Neural cell (in vitro differentiated cells): ENCODE results near the gene CPNE1. TPM values are rescaled to one million over a fixed set of nuclear protein-coding genes. Genes with fewer than 3 reads are reported as not detected.

Experiments used
- H2AFZ ChIP-seq: fragments of 200-600, 300-800 bp; sonication (generic), shearing (Covaris generic); 2 replicates; pipeline ENCODE4 v1.6.0; 2014; ENCODE audit warnings: low read depth, mild to moderate bottlenecking, antibody characterized with exemption, low read length, moderate library complexity
- H3F3A ChIP-seq: fragments of 200-600 bp; shearing (Covaris generic); 2 replicates; pipeline ENCODE4 v1.6.1; 2016; ENCODE audit warnings: mild to moderate bottlenecking, moderate library complexity, mixed read lengths, antibody characterized with exemption, low read length; ENCODE audit not compliant: insufficient read depth, poor library complexity, severe bottlenecking
- H3K27ac ChIP-seq: fragments of 200-600, 300-800 bp; sonication (generic), shearing (Covaris generic); 2 replicates; pipeline ENCODE4 v1.5.1; 2014; ENCODE audit warnings: mild to moderate bottlenecking, low read length, moderate library complexity
- H3K27me3 ChIP-seq: fragments of 300-800, 200-600 bp; sonication (generic), shearing (Covaris generic); 2 replicates; pipeline ENCODE4 v1.6.0; 2014; ENCODE audit warnings: mild to moderate bottlenecking, low read depth, low read length, moderate library complexity; ENCODE audit not compliant: insufficient read depth
- H3K36me3 ChIP-seq: fragments of 300-800, 200-600 bp; sonication (generic), shearing (Covaris generic); 2 replicates; pipeline ENCODE4 v1.5.1; 2014; ENCODE audit warnings: mild to moderate bottlenecking, antibody characterized with exemption, low read length, moderate library complexity; ENCODE audit not compliant: insufficient read depth
- H3K4me2 ChIP-seq: fragments of 300-800, 200-600 bp; sonication (generic), shearing (Covaris generic); 2 replicates; pipeline ENCODE4 v1.6.0; 2014; ENCODE audit warnings: mild to moderate bottlenecking, low read length
- H3K4me3 ChIP-seq: fragments of 300-800, 200-600 bp; sonication (generic), shearing (Covaris generic); 2 replicates; pipeline ENCODE4 v1.5.1; 2014; ENCODE audit warnings: mild to moderate bottlenecking, low read length, moderate library complexity
- H3K79me2 ChIP-seq: fragments of 200-600 bp; shearing (Covaris generic); replicated peaks from 2 replicates; pipeline ENCODE4 v1.6.0; 2014; ENCODE audit warnings: mild to moderate bottlenecking, low read length, moderate library complexity; ENCODE audit not compliant: insufficient read depth
- H3K9ac ChIP-seq: fragments of 300-800, 200-600 bp; sonication (generic), shearing (Covaris generic); 2 replicates; pipeline ENCODE4 v1.6.1; 2016; ENCODE audit warnings: mild to moderate bottlenecking, low read length, mixed read lengths
- H3K9me2 ChIP-seq: fragments of 200-600 bp; shearing (Covaris generic); 2 replicates; pipeline ENCODE4 v1.6.1; 2016; ENCODE audit warnings: mild to moderate bottlenecking, low read length, mixed read lengths; ENCODE audit not compliant: insufficient read depth
- H3K9me3 ChIP-seq: fragments of 200-600, 300-800 bp; sonication (generic), shearing (Covaris generic); 2 replicates; pipeline ENCODE4 v1.6.1; 2016; ENCODE audit warnings: mild to moderate bottlenecking, mixed run types, low read length, moderate library complexity, mixed read lengths
- H4K20me1 ChIP-seq: fragments of 200-600 bp; shearing (Covaris generic); 2 replicates; pipeline ENCODE4 v1.6.1; 2016; ENCODE audit warnings: mild to moderate bottlenecking, mixed run types; ENCODE audit not compliant: insufficient read depth
- CTCF ChIP-seq: fragments of 450-650 bp; IDR thresholded peaks from 2 replicates; pipeline ENCODE4 v1.5.1; 2014; ENCODE audit warnings: antibody characterized with exemption, mild to moderate bottlenecking, moderate library complexity; ENCODE audit not compliant: poor library complexity, severe bottlenecking
- EP300 ChIP-seq: fragments of 450-650 bp; conservative IDR thresholded peaks from 2 replicates; pipeline ENCODE4 v1.6.1; 2014; ENCODE audit warnings: antibody characterized with exemption, mild to moderate bottlenecking, moderate library complexity; ENCODE audit not compliant: poor library complexity, severe bottlenecking
- EZH2 ChIP-seq: fragments of 200-600, 300-800 bp; shearing (Covaris generic), sonication (generic); IDR thresholded peaks from 2 replicates; pipeline ENCODE4 v1.6.1; 2014; ENCODE audit warnings: antibody characterized with exemption, low read length, borderline replicate concordance, mild to moderate bottlenecking; ENCODE audit not compliant: insufficient read depth, poor library complexity, severe bottlenecking
- MXI1 ChIP-seq: fragments of 450-650 bp; conservative IDR thresholded peaks from 2 replicates; pipeline ENCODE4 v1.6.1; 2014; ENCODE audit warnings: antibody characterized with exemption, mild to moderate bottlenecking; ENCODE audit not compliant: poor library complexity, severe bottlenecking
- POLR2AphosphoS5 ChIP-seq: IDR thresholded peaks from 2 replicates; pipeline ENCODE4 v1.6.1; 2012
- RAD21 ChIP-seq: fragments of 450-650 bp; conservative IDR thresholded peaks from 2 replicates; pipeline ENCODE4 v1.6.1; 2014; ENCODE audit warnings: antibody characterized with exemption, mild to moderate bottlenecking, moderate library complexity
- REST ChIP-seq: IDR thresholded peaks from 2 replicates; pipeline ENCODE4 v1.6.1; 2012; ENCODE audit warnings: borderline replicate concordance
- SMC3 ChIP-seq: fragments of 450-650 bp; conservative IDR thresholded peaks from 2 replicates; pipeline ENCODE4 v1.6.1; 2014; ENCODE audit warnings: antibody characterized with exemption, mild to moderate bottlenecking, moderate library complexity; ENCODE audit not compliant: poor library complexity
- TAF1 ChIP-seq: IDR thresholded peaks from 2 replicates; pipeline ENCODE4 v1.6.1; 2012; ENCODE audit warnings: low read depth
- polyA plus RNA-seq: library from polyadenylated mRNA; depleted of rRNA; stranded (reverse); fragments of >200 nt; gene quantifications from 2 replicates; pipeline ENCODE4 v1.2.3, GENCODE V29; 2014

CPNE1 gene
- polyA plus RNA-seq, 1 donor from 2014 or later: 148 TPM

GRCh38 chr20:35618263-35619131, 46.2 kb downstream of the CPNE1 start:
- H3K79me2 ChIP-seq: no peaks in the 10 kb centered on the region
- TF ChIP-seq REST (no peak), CTCF (no peak), EP300 (no peak), SMC3 (no peak), EZH2 (no peak), TAF1 (no peak), MXI1 (no peak), RAD21 (no peak), POLR2AphosphoS5 (no peak)
- H3K9ac ChIP-seq: no peak overlapping the region
- peaks cover 3% of the 10 kb centered on the region for H3K27me3 ChIP-seq
- H3K9me2 ChIP-seq: no peaks in the 10 kb centered on the region
- H3K36me3 ChIP-seq: no peaks in the 10 kb centered on the region
- H3K4me3 ChIP-seq: no peak overlapping the region
- H4K20me1 ChIP-seq: no peaks in the 10 kb centered on the region
- H3F3A ChIP-seq: no peaks in the 10 kb centered on the region
- H3K27ac ChIP-seq: no peak overlapping the region
- no peak overlapping the region for H3K4me2 ChIP-seq
- H2AFZ ChIP-seq: no peak overlapping the region
- no peaks in the 10 kb centered on the region for H3K9me3 ChIP-seq

GRCh38 chr20:35617397-35618262, 47.1 kb downstream of the CPNE1 start:
- Histone ChIP-seq H3K79me2 (no peaks in the 10 kb centered on the region), H3K27ac (no peak overlapping the region), H3K27me3 (peaks cover 3% of the 10 kb centered on the region), H3F3A (no peaks in the 10 kb centered on the region), H2AFZ (no peak overlapping the region), H4K20me1 (no peaks in the 10 kb centered on the region), H3K9ac (no peak overlapping the region), H3K9me2 (no peaks in the 10 kb centered on the region), H3K9me3 (no peaks in the 10 kb centered on the region), H3K4me2 (no peak overlapping the region), H3K36me3 (no peaks in the 10 kb centered on the region), H3K4me3 (no peak overlapping the region)
- no peak for TF ChIP-seq MXI1
- TF ChIP-seq EZH2: no peak
- no peak for TF ChIP-seq RAD21
